HEK293T (cell line): ENCODE measurements around the gene NTN1.
A peak's percentile ranks its signal among the peaks of the same experiment; 100 is the strongest.
"Not testable (repeated sequence)": the region's sequence is repeated elsewhere in the genome, so short reads cannot be mapped to it uniquely, and the experiment has no call there.

Experiments used
- CTCF ChIA-PET: fragments of 350-600 bp; formaldehyde crosslinking; extraction: SDS; loops from one replicate; lab custom pipeline; 2021; ENCODE audit warnings: antibody characterized with exemption, inconsistent platforms; lab: Yijun Ruan, JAX
- POLR2A ChIA-PET: fragments of 350-600 bp; formaldehyde crosslinking; extraction: SDS; loops from one replicate; lab custom pipeline; 2020; ENCODE audit warnings: antibody characterized with exemption, inconsistent platforms; lab: Yijun Ruan, JAX
- DNase-seq: peaks from one replicate; pipeline ENCODE4 v3.0.0; 2012; ENCODE audit warnings: mixed read lengths; ENCODE audit errors: extremely low spot score
- ARNT ChIP-seq: fragments of 450-650 bp; IDR thresholded peaks from 2 replicates; pipeline ENCODE4 v1.6.1; 2017; ENCODE audit warnings: mild to moderate bottlenecking
- BHLHE40 ChIP-seq: fragments of 450-650 bp; IDR thresholded peaks from 2 replicates; pipeline ENCODE4 v1.6.1; 2016; ENCODE audit warnings: mild to moderate bottlenecking, moderate library complexity, borderline replicate concordance
- CTBP1 ChIP-seq: fragments of 450-650 bp; IDR thresholded peaks from 2 replicates; pipeline ENCODE4 v1.6.1; 2016; ENCODE audit warnings: borderline replicate concordance
- ELF4 ChIP-seq: fragments of 450-650 bp; IDR thresholded peaks from 2 replicates; pipeline ENCODE4 v1.6.1; 2017; ENCODE audit warnings: antibody characterized with exemption
- FOXA1 ChIP-seq: fragments of 450-650 bp; IDR thresholded peaks from 2 replicates; pipeline ENCODE4 v1.6.1; 2016; ENCODE audit warnings: mild to moderate bottlenecking
- FOXK2 ChIP-seq: fragments of 450-650 bp; IDR thresholded peaks from 2 replicates; pipeline ENCODE4 v1.6.1; 2016; ENCODE audit warnings: mild to moderate bottlenecking
- FOXM1 ChIP-seq: fragments of 450-650 bp; IDR thresholded peaks from 2 replicates; pipeline ENCODE4 v1.6.1; 2017; ENCODE audit warnings: mild to moderate bottlenecking, borderline replicate concordance
- HDGF ChIP-seq: fragments of 450-650 bp; IDR thresholded peaks from 2 replicates; pipeline ENCODE4 v1.6.1; 2017; ENCODE audit warnings: antibody characterized with exemption, borderline replicate concordance
- L3MBTL2 ChIP-seq: fragments of 450-650 bp; conservative IDR thresholded peaks from 2 replicates; pipeline ENCODE4 v1.6.1; 2016; ENCODE audit warnings: mild to moderate bottlenecking
- LEF1 ChIP-seq: fragments of 450-650 bp; IDR thresholded peaks from 2 replicates; pipeline ENCODE4 v1.6.1; 2017; ENCODE audit warnings: mild to moderate bottlenecking, borderline replicate concordance
- NFRKB ChIP-seq: fragments of 450-650 bp; IDR thresholded peaks from 2 replicates; pipeline ENCODE4 v1.6.1; 2016; ENCODE audit warnings: mild to moderate bottlenecking, moderate library complexity
- SP1 ChIP-seq: fragments of 450-650 bp; IDR thresholded peaks from 2 replicates; pipeline ENCODE4 v1.6.1; 2017
- SUZ12 ChIP-seq: fragments of 450-650 bp; IDR thresholded peaks from 2 replicates; pipeline ENCODE4 v1.6.1; 2016; ENCODE audit warnings: mild to moderate bottlenecking
- TARDBP ChIP-seq: fragments of 450-650 bp; IDR thresholded peaks from 2 replicates; pipeline ENCODE4 v1.6.1; 2016
- ZNF384 ChIP-seq: fragments of 450-650 bp; IDR thresholded peaks from 2 replicates; pipeline ENCODE4 v1.6.1; 2016
- TF ChIP-seq, protein P1 (sequence below): fragments of 450-650 bp; IDR thresholded peaks from 2 replicates; pipeline ENCODE4 v1.6.1; 2016

Gene NTN1

DNA sequence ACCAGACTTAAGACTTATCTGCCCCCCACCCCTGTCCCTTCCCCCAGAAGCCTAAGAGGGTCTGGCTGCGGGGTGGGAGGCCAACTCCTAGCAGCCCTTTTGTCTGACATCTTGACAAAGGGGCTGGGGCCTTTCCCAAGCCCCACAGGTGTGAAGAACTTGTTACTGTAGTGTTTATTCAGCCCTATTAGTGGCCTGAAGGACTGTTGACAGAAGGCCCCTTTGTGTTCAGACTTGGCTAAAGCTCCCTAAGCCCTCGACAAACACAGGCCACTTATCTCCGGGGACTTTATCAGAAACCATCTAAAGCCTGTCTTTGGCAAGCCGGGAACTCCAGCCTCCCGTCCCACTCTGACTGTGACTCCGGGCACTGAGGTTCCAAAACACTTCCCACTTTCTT, 129.8 kb downstream of the NTN1 start:
- TF ChIP-seq ZNF384 (no peak), CTBP1 (no peak), ARNT (no peak), LEF1 (no peak), L3MBTL2 (no peak), BHLHE40 (no peak), FOXM1 (no peak), TARDBP (no peak), ELF4 (no peak), HDGF (no peak), FOXA1 (no peak), NFRKB (no peak), SUZ12 (no peak), SP1 (no peak), FOXK2 (no peak)
- TF ChIP-seq, protein P1, sequence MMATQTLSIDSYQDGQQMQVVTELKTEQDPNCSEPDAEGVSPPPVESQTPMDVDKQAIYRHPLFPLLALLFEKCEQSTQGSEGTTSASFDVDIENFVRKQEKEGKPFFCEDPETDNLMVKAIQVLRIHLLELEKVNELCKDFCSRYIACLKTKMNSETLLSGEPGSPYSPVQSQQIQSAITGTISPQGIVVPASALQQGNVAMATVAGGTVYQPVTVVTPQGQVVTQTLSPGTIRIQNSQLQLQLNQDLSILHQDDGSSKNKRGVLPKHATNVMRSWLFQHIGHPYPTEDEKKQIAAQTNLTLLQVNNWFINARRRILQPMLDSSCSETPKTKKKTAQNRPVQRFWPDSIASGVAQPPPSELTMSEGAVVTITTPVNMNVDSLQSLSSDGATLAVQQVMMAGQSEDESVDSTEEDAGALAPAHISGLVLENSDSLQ = no peak
- POLR2A ChIA-PET = no interaction called here
- CTCF ChIA-PET = no interaction called here
- DNase-seq = no peak

DNA sequence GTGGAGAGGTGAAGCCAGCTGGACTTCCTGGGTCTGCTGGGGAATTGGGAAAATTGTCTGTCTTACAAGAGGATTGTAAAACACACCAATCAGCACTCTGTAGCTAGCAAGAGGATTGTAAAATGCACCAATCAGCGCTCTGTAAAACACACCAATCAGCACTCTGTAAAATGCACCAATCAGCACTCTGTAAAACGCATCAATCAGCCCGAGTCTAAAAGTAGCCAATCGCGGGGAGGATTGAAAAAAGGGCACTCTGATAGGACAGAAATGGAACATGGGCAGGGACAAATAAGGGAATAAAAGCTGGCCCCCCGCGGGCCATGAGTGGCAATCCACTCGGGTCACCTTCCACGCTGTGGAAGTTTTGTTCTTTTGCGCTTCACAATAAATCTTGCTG, 130.4 kb downstream of the NTN1 start:
- TF ChIP-seq, protein P1 = 0 out of 2 replicates have a peak, but pooled peaks have one; percentile 39
- DNase-seq, POLR2A ChIA-PET, CTCF ChIA-PET: not testable (repeated sequence)

DNA sequence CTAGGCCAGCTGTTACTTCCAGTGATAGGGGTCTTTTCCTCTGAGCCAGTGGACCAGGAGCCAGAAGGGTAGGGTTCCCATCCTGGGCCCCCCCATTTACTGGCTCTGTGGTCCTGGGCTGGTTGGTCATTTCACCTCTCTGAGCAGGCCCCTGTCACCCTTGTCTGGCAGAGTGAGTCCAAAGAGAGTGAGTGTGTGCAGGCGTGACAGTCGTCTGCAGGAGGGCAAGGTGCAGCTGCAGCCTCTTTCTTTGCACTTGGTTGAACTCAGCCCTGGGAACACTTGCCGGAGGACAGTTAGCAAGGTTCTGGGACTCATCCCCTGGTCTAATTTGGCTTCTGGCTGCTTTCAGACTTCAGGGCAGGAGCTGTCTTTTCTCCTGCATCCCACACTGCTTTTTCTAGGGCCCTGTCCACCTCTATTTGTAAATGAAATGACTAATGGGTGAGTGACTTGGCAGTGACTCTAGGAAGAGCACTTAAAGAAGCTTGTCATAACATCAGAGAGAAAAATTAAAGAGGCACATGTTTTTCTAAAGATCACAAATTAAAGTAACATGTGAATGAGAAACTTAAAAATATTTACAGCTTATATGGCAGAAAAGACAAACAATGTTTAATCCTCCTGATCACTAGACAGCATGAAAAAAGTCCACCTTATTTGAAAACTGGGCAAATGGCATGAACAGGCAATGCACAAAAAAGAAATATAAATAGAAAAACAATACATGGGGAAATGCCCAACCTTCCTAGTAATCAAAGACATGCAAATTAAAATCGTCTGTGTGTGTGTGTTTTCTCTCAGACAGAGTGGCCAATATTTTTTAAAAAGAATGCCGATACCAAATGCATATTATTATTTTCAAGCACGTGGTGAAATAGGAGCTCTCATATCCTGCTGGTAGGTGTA, 137.5 kb downstream of the NTN1 start:
- DNase-seq = no peak
- ChIA-PET CTCF (interaction anchor here (0.7 kb wide), 1 partner anchor 26 kb away, joined by 4 read pairs; no protein-coding TSS in a partner anchor), POLR2A (no interaction called here)
- no peak for TF ChIP-seq HDGF
- TF ChIP-seq FOXK2 = no peak
- TF ChIP-seq, protein P1 = no peak
- TF ChIP-seq ZNF384 = no peak
- no peak for TF ChIP-seq BHLHE40
- no peak for TF ChIP-seq LEF1
- TF ChIP-seq TARDBP = no peak
- no peak for TF ChIP-seq NFRKB
- TF ChIP-seq CTBP1 = no peak
- no peak for TF ChIP-seq FOXM1
- TF ChIP-seq SP1 = no peak
- TF ChIP-seq SUZ12 = no peak
- no peak for TF ChIP-seq FOXA1
- no peak for TF ChIP-seq L3MBTL2
- no peak for TF ChIP-seq ARNT
- no peak for TF ChIP-seq ELF4

DNA sequence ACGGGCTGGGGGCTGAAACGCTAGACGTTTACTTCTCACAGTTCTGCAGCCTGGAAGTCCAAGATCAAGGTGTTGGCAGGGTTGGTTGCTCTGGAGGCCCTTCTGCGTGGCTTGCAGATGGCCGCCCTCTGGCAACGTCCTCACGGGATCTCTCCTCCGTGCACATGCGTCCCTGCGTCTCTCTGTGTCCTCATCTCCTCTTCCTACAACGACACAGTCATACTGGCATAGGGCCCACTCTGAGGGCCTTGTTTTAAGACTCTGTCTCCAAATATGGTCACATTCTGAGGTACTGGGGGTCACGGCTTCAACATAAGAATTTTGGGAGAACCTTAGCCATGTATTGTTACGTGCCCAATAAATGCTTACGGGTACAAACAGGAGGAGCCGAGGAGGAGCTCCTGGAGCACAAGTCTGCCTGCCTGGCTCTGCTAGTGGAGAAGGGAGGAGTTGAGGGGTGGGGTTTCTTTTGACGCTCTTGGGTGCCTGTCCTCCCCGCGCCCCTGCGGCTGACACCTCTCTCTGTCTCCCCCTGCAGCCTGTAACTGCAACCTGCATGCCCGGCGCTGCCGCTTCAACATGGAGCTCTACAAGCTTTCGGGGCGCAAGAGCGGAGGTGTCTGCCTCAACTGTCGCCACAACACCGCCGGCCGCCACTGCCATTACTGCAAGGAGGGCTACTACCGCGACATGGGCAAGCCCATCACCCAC, 141.1 kb downstream of the NTN1 start:
- DNase-seq = no peak
- CTCF ChIA-PET = interaction anchor here (0.6 kb wide), 1 partner anchor 47 kb away, joined by 3 read pairs; no protein-coding TSS in a partner anchor
- POLR2A ChIA-PET = no interaction called here
- TF ChIP-seq TARDBP = no peak
- TF ChIP-seq LEF1 = no peak
- TF ChIP-seq HDGF = no peak
- no peak for TF ChIP-seq ARNT
- no peak for TF ChIP-seq SUZ12

DNA sequence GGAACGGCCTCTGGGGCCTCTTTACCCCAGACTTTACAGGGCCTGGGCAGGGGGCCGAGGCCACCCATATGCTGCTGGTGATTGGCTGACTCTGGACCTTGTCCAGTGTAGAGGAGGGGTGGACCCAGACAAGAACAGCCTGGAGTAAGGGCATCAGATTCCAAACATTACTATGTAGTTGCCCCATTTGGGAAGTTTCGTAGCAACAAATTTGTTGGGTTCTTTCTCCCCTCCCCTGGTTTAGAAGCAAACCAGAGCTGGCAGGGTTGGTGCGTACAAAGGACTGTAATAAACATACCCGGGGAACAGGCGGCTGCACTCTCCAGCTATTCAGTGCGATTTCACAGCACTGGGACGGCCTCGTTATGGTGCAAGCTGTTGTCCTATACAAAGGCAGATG, 145.5 kb downstream of the NTN1 start:
- no peak for DNase-seq
- POLR2A ChIA-PET = no interaction called here
- TF ChIP-seq, protein P1 = no peak
- TF ChIP-seq L3MBTL2 (no peak), FOXA1 (no peak), FOXM1 (no peak), FOXK2 (no peak), NFRKB (no peak), TARDBP (no peak), LEF1 (no peak), SUZ12 (no peak), ELF4 (no peak), ZNF384 (no peak), HDGF (no peak), CTBP1 (no peak)
- CTCF ChIA-PET = no interaction called here
